GM12873 (cell line): ENCODE data around the gene CNOT3.

Experiments
- TF ChIP-seq, protein P1 (sequence below): IDR thresholded peaks from 2 replicates; pipeline ENCODE4 v1.5.1; 2012; ENCODE audit warnings: low read depth, mild to moderate bottlenecking, moderate library complexity, low read length, control low read depth; ENCODE audit not compliant: insufficient read depth; ENCODE audit errors: missing control alignments

CNOT3 gene

DNA sequence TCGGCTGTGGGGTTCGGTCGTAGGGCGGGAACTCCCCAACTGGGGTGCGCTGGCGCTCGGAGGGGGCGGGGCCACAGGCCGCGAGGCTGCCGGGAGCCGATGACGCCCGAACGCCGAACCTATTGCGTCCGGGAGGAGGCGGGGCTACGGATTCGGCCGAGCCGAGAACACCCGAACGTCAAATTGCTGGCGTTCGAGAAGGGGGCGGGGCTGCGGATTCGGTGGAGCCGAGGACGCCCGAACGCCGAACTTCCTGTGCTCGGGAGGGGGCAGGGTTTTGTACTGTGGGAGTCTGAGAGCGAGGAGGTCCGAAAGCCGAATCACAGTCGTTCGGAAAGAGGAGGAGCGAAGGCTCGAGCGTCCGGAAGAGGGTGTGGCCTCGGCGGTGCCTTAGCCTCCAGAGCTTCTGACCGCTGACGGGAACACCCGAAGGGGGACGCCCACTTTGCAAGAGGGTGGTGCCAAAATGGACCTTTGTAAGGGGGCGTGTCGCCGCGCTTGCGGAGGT, 53.0 kb downstream of the CNOT3 start:
- TF ChIP-seq, protein P1, sequence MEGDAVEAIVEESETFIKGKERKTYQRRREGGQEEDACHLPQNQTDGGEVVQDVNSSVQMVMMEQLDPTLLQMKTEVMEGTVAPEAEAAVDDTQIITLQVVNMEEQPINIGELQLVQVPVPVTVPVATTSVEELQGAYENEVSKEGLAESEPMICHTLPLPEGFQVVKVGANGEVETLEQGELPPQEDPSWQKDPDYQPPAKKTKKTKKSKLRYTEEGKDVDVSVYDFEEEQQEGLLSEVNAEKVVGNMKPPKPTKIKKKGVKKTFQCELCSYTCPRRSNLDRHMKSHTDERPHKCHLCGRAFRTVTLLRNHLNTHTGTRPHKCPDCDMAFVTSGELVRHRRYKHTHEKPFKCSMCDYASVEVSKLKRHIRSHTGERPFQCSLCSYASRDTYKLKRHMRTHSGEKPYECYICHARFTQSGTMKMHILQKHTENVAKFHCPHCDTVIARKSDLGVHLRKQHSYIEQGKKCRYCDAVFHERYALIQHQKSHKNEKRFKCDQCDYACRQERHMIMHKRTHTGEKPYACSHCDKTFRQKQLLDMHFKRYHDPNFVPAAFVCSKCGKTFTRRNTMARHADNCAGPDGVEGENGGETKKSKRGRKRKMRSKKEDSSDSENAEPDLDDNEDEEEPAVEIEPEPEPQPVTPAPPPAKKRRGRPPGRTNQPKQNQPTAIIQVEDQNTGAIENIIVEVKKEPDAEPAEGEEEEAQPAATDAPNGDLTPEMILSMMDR: no peak

DNA sequence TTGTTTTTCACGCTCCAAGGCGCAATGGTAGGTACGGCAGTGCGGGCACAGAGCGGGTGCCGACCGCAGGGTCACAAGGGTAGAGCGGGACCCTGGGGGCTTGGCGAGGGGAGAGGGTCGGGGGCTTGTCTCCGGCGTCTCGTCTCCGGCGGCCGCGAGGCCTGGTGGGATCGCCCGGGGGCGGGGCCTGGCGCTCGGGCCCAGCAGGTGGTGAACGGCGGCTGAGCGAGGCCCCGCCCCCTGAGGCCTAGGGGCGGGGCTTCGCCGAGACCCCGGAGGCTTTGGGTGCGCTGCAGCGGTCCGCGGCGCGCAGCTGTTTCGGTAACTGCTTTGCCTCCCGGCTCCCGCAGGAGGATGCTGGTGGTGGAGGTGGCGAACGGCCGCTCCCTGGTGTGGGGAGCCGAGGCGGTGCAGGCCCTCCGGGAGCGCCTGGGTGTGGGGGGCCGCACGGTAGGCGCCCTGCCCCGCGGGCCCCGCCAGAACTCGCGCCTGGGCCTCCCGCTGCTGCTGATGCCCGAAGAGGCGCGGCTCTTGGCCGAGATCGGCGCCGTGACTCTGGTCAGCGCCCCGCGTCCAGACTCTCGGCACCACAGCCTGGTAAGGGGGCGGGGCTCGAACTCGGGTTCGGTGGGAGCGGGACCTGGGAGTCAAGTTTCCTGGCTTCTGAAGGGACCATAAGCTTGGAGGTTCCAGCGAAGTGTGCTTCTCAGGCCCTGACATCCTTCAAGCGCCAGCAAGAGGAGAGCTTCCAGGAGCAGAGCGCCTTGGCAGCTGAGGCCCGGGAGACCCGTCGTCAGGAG, 53.6 kb downstream of the CNOT3 start, which contains the start of gene TSEN34:
TSS of gene TSEN34 (plus strand) at position 298 of the 800 bp plus-strand sequence. CDS start at position 355, 57 bp downstream.
- TF ChIP-seq, protein P1: no peak

DNA sequence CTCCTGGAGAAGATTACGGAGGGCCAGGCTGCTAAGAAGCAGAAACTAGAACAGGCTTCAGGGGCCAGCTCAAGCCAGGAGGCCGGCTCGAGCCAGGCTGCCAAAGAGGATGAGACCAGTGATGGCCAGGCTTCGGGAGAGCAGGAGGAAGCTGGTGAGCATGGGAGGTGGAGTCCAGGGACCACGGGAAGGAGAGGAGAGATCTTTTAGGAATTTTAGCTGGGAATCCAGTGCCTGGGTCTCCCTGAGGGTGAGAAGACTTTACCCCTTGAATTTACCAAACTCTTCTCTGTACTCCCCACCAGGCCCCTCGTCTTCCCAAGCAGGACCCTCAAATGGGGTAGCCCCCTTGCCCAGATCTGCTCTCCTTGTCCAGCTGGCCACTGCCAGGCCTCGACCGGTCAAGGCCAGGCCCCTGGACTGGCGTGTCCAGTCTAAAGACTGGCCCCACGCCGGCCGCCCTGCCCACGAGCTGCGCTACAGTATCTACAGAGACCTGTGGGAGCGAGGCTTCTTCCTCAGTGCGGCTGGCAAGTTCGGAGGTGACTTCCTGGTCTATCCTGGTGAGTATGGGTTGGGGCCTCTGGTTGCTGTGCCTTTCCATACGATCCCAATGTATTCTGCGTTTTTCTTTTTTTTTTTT, 54.4 kb downstream of the CNOT3 start:
- TF ChIP-seq, protein P1: no peak

DNA sequence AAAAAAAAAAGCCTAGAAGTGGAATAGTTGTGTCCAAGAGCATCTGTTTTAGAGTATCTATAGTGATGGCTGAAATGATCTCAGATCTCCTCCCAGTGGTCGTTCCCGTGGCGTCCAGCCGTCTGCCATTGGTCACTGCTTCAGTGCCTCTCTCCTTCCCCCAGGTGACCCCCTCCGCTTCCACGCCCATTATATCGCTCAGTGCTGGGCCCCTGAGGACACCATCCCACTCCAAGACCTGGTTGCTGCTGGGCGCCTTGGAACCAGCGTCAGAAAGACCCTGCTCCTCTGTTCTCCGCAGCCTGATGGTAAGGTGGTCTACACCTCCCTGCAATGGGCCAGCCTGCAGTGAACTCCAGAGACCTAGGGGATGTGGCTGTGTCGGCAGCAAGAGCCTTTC, 55.4 kb downstream of the CNOT3 start:
- TF ChIP-seq, protein P1: no peak

DNA sequence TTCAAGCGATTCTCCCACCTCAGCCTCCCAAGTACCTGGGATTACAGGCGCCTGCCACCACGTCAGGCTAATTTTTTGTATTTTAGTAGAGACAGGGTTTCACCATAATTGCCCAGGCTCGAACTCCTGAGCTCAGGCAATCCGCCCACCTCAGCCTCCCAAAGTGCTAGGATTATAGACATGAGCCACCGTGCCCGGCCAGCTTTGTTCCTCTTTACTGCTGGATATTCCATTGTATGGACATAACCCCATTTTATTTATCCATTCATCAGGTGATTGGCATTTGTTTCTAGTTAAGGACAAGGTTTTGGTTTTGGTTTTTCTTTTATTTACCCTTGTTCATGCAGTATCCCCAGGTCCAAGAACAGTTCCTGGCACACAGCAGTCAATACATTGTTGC, 59.0 kb downstream of the CNOT3 start:
- TF ChIP-seq, protein P1: no peak

DNA sequence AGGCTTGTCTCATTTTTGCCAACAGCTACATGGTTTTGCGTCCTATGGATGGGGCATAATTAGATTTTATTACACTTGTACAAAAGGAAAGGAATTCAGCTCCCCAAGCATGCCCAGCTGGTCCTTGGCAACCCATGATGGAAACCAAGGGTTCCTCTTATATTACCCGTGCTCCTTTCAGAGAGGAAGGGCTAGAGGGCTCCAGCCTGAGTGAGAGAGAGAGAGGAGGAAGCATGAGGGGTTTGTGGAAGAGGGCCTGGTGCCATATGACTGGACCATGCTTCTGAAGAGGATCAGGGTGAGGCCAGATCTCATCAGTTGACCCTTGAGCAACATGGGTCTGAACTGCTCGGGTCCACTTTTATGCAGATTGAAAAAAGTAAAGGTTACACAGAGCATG, 59.6 kb downstream of the CNOT3 start:
- TF ChIP-seq, protein P1: no peak

DNA sequence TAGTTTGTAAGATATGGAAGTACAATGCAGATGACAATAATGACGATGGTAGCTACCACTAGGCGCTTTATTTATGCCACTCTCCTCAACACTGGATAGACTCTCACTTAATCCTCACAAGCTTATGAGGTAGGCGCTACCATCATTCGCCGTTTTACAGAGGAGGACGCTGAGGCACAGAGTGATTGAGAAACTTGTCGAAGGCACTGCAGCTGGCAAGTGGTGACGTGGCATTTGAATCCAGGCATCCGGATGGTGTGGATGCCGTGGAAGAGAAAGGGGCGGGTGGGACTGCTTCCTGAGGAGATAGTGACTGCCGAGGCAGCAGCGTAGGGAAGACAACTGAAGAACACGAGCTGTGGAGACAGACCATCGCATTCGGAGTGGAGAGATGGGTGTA, 61.8 kb downstream of the CNOT3 start:
- TF ChIP-seq, protein P1: no peak
